Vagina (tissue), 2 donors: ENCODE data around the gene MAST4.

Experiments
- CTCF ChIP-seq, 3 experiments: fragments of 450-650 bp in 2 of 3; fragments of 200-600 bp in 1 of 3; sonication (generic) in 1 of 3; IDR thresholded peaks; one replicate each; pipeline ENCODE4 v1.5.1; 2017 to 2019; ENCODE audit warnings: antibody characterized with exemption in 3 of 3, mild to moderate bottlenecking in 2 of 3, moderate library complexity in 2 of 3
- POLR2A ChIP-seq, 2 donors: fragments of 450-650 bp; IDR thresholded peaks; one replicate each; pipeline ENCODE4 v1.6.1; 2017; ENCODE audit warnings: antibody characterized with exemption in 2 of 2, mild to moderate bottlenecking in 2 of 2, moderate library complexity in 2 of 2

GRCh38 chr5:67027171-67027570 is 431.0 kb downstream of the MAST4 start:
- TF ChIP-seq CTCF (IDR thresholded peaks at IDR 0.05) (no peak), POLR2A (IDR thresholded peaks at IDR 0.05) (no peak)
